BE2C (cell line): Measurements from ENCODE around the gene HS6ST2.

Experiments
- DNase-seq: peaks from one replicate; pipeline ENCODE4 v3.0.0-alpha.2; 2020
- H3K27me3 ChIP-seq: fragments of 250-450 bp; sonication (Bioruptor Pico); 2 replicates; pipeline ENCODE4 v1.5.1; 2020; ENCODE audit warnings: mild to moderate bottlenecking
- H3K36me3 ChIP-seq: fragments of 250-450 bp; sonication (Bioruptor Pico); 2 replicates; pipeline ENCODE4 v1.5.1; 2020; ENCODE audit warnings: mild to moderate bottlenecking
- H3K4me1 ChIP-seq: fragments of 250-450 bp; sonication (Bioruptor Pico); 2 replicates; pipeline ENCODE4 v1.5.1; 2020
- H3K4me3 ChIP-seq: 2 replicates; pipeline ENCODE4 v1.5.1; 2011; ENCODE audit warnings: low read depth, low read length
- H3K9me3 ChIP-seq: fragments of 250-450 bp; sonication (Bioruptor Pico); 2 replicates; pipeline ENCODE4 v1.5.1; 2020
- CTCF ChIP-seq: IDR thresholded peaks from 2 replicates; pipeline ENCODE4 v1.5.1; 2012; ENCODE audit warnings: mild to moderate bottlenecking, low read depth, low read length

HS6ST2 gene

GRCh38 chrX:132965461-132965860 lies 7.0 kb upstream of the HS6ST2 start:
- no peaks in the 10 kb centered on the region for H3K9me3 ChIP-seq
- DNase-seq: no peak
- H3K4me3 ChIP-seq: no peak overlapping the region
- no peaks in the 10 kb centered on the region for H3K4me1 ChIP-seq
- no peaks in the 10 kb centered on the region for H3K27me3 ChIP-seq
- no peak for TF ChIP-seq CTCF
- no peaks in the 10 kb centered on the region for H3K36me3 ChIP-seq

GRCh38 chrX:132961511-132961910 lies 3.1 kb upstream of the HS6ST2 start:
- peaks cover 24% of the 10 kb centered on the region for H3K27me3 ChIP-seq
- no peak overlapping the region for H3K4me3 ChIP-seq
- H3K9me3 ChIP-seq: no peaks in the 10 kb centered on the region
- no peaks in the 10 kb centered on the region for H3K36me3 ChIP-seq
- DNase-seq: no peak
- no peaks in the 10 kb centered on the region for H3K4me1 ChIP-seq
- TF ChIP-seq CTCF: no peak

- TF ChIP-seq CTCF: no peak
- Histone ChIP-seq H3K27me3 (peaks cover 27% of the 10 kb centered on the region), H3K4me1 (no peaks in the 10 kb centered on the region), H3K4me3 (peak overlapping the region; percentile 43), H3K36me3 (no peaks in the 10 kb centered on the region), H3K9me3 (no peaks in the 10 kb centered on the region)
- DNase-seq: peak; percentile 14
Measured at GRCh38 chrX:132957211-132958090, 978 bp downstream of the HS6ST2 start.

- Histone ChIP-seq H3K4me3 (peak overlapping the region; percentile 43), H3K27me3 (peaks cover 27% of the 10 kb centered on the region), H3K36me3 (no peaks in the 10 kb centered on the region), H3K4me1 (no peaks in the 10 kb centered on the region), H3K9me3 (no peaks in the 10 kb centered on the region)
- DNase-seq: no peak
- TF ChIP-seq CTCF: no peak
Measured at GRCh38 chrX:132956421-132957210, 1.8 kb downstream of the HS6ST2 start.

- Histone ChIP-seq H3K4me1 (no peaks in the 10 kb centered on the region), H3K36me3 (no peaks in the 10 kb centered on the region), H3K27me3 (peaks cover 27% of the 10 kb centered on the region), H3K4me3 (no peak overlapping the region; the same call in 1 of the 2 replicates), H3K9me3 (no peaks in the 10 kb centered on the region)
- no peak for TF ChIP-seq CTCF
- DNase-seq: no peak
Measured at GRCh38 chrX:132955690-132956089, 2.7 kb downstream of the HS6ST2 start.

- H3K27me3 ChIP-seq: peaks cover 27% of the 10 kb centered on the region
- H3K36me3 ChIP-seq: no peaks in the 10 kb centered on the region
- H3K4me3 ChIP-seq: no peak overlapping the region
- no peak for TF ChIP-seq CTCF
- DNase-seq: no peak
- no peaks in the 10 kb centered on the region for H3K4me1 ChIP-seq
- no peaks in the 10 kb centered on the region for H3K9me3 ChIP-seq
Measured at GRCh38 chrX:132954323-132954722, 4.1 kb downstream of the HS6ST2 start.
